ENCODE data around the gene OR1A2. TPM values are rescaled to one million over a fixed set of nuclear protein-coding genes. Genes with fewer than 3 reads are reported as not detected.

OR1A2 gene
- total and polyA plus RNA-seq, 2 of the 4 experiments (the other 2 are of a cell fraction) = not detected

- Histone ChIP-seq H4K20me1 (ENCODE audit: insufficient read depth, low read length) (no peaks in the 10 kb centered on the region), H3K56ac (ENCODE audit: extremely low read depth, insufficient read depth, low read length) (no peak overlapping the region), H2BK15ac (ENCODE audit: low read depth, low read length) (no peak overlapping the region), H3K27me3 (ENCODE audit: control insufficient read depth, insufficient read depth, low read length) (no peaks in the 10 kb centered on the region), H2BK120ac (ENCODE audit: low read depth, low read length) (no peak overlapping the region), H4K8ac (ENCODE audit: low read depth in 2 of 2, low read length in 2 of 2) (no peak overlapping the region), H3K18ac (ENCODE audit: low read depth, low read length) (no peak overlapping the region), H3K9me1 (ENCODE audit: insufficient read depth, low read length) (no peaks in the 10 kb centered on the region), H2AK5ac (ENCODE audit: low read depth, low read length) (no peak overlapping the region), H3K4me2 (ENCODE audit: low read depth, low read length) (no peak overlapping the region), H3K9me3 (ENCODE audit: control insufficient read depth, insufficient read depth, low read length) (peaks cover 24% of the 10 kb centered on the region), H2AK9ac (replicated peaks; ENCODE audit: low read depth, low read length, poor library complexity) (no peak overlapping the region), H4K5ac (ENCODE audit: low read depth, low read length) (no peak overlapping the region), H3K9ac (ENCODE audit: low read depth, low read length) (no peak overlapping the region), H3K14ac (replicated peaks; ENCODE audit: low read depth, low read length) (no peak overlapping the region), H3K4me3 (ENCODE audit: insufficient read depth, low read depth, low read length) (no peak overlapping the region), H3K36me3 (ENCODE audit: control insufficient read depth, insufficient read depth, low read length) (no peaks in the 10 kb centered on the region), H3K79me1 (ENCODE audit: low read depth in 1 of 2, low read length in 2 of 2) (no peaks in the 10 kb centered on the region), H3K4ac (ENCODE audit: low read depth, low read length) (no peak overlapping the region), H2AFZ (replicated peaks; ENCODE audit: low read length, poor library complexity) (no peak overlapping the region), H3K23ac (ENCODE audit: low read depth, low read length) (no peak overlapping the region), H2BK5ac (ENCODE audit: low read depth, low read length, poor library complexity, severe bottlenecking) (no peak overlapping the region), H3K27ac (ENCODE audit: insufficient read depth, low read length) (no peak overlapping the region), H4K91ac (ENCODE audit: insufficient read depth, low read depth, low read length) (no peak overlapping the region), H3K4me1 (ENCODE audit: control insufficient read depth, insufficient read depth, low read length) (no peaks in the 10 kb centered on the region), H2BK20ac (ENCODE audit: low read depth, low read length) (no peak overlapping the region)
- WGBS, 2 experiments (ENCODE audit: extremely low coverage in 2 of 2, insufficient read length in 1 of 2) = no CpG with 5 or more reads among the region's 5 CpGs
- ATAC-seq (ENCODE audit: low read depth) = no peak
- no peak for DNase-seq
- intact Hi-C loops (cut with micrococcal nuclease) (no loop called here), in situ Hi-C loops (cut with MboI; ENCODE audit: low sequenced_read_pairs) (no loop called here), dilution Hi-C loops (cut with HindIII; ENCODE audit: low sequenced_read_pairs, unreplicated experiment) (no loop called here)
- CTCF ChIA-PET = no interaction called here
- POLR2A ChIA-PET (ENCODE audit: unreplicated experiment) = no interaction called here
- BruUV-seq (replicated peaks) = no TSS peak
- no peak for TF ChIP-seq FOS (IDR thresholded peaks at IDR 0.05; ENCODE audit: low read depth, low read length)
- TF ChIP-seq ELK1 (IDR thresholded peaks at IDR 0.05; ENCODE audit: borderline replicate concordance, low read depth, low read length) = no peak
- no peak for TF ChIP-seq SMC3 (IDR thresholded peaks at IDR 0.05; ENCODE audit: low read depth, low read length)
- no peak for TF ChIP-seq RAD21 (IDR thresholded peaks at IDR 0.05; ENCODE audit: low read length)
- TF ChIP-seq RFX5 (IDR thresholded peaks at IDR 0.05; ENCODE audit: low read depth, low read length) = no peak
- TF ChIP-seq USF2 (IDR thresholded peaks at IDR 0.05; ENCODE audit: low read depth, low read length) = no peak
- no peak for TF ChIP-seq CHD1 (IDR thresholded peaks at IDR 0.05; ENCODE audit: low read depth, low read length)
- no peak for TF ChIP-seq MXI1 (IDR thresholded peaks at IDR 0.05; ENCODE audit: borderline replicate concordance, low read depth, low read length)
These were observed 29.7 kb upstream of the OR1A2 start for GRCh38 chr17:3167574-3167973.

Measured in IMR-90 (cell line).